Measurements from ENCODE around the gene BPI.
"Not testable (repeated sequence)": the region's sequence is repeated elsewhere in the genome, so short reads cannot be mapped to it uniquely, and the experiment has no call there.

BPI gene

GRCh38 chr20:38304845-38305447, 990 bp downstream of the BPI start:
- no peak for DNase-seq (ENCODE audit: low read depth)

- no peak for DNase-seq (ENCODE audit: low read depth)
These were observed 1.6 kb downstream of the BPI start for GRCh38 chr20:38305541-38305940.

- no peak for DNase-seq (ENCODE audit: low read depth)
These were observed 2.4 kb downstream of the BPI start for GRCh38 chr20:38306379-38306778.

GRCh38 chr20:38307371-38308046, 3.6 kb downstream of the BPI start:
- DNase-seq (ENCODE audit: low read depth): no peak

GRCh38 chr20:38308047-38308438, 4.1 kb downstream of the BPI start:
- no peak for DNase-seq (ENCODE audit: low read depth)

- DNase-seq (ENCODE audit: low read depth): no peak
These were observed 4.5 kb downstream of the BPI start for GRCh38 chr20:38308447-38308846.

- no peak for DNase-seq (ENCODE audit: low read depth)
These were observed 7.1 kb downstream of the BPI start for GRCh38 chr20:38311091-38311490.

- DNase-seq (ENCODE audit: low read depth): no peak
These were observed 7.5 kb downstream of the BPI start for GRCh38 chr20:38311491-38311890.

- no peak for DNase-seq (ENCODE audit: low read depth)
These were observed 9.7 kb downstream of the BPI start for GRCh38 chr20:38313676-38314075.

- not testable (repeated sequence) for DNase-seq (ENCODE audit: low read depth)
These were observed 10.4 kb downstream of the BPI start for GRCh38 chr20:38314350-38314749.

GRCh38 chr20:38315290-38315966, 11.5 kb downstream of the BPI start:
- no peak for DNase-seq (ENCODE audit: low read depth)

GRCh38 chr20:38316341-38316740, 12.4 kb downstream of the BPI start:
- DNase-seq (ENCODE audit: low read depth): no peak

- no peak for DNase-seq (ENCODE audit: low read depth)
These were observed 13.5 kb downstream of the BPI start for GRCh38 chr20:38317422-38317821.

- DNase-seq (ENCODE audit: low read depth): no peak
These were observed 16.3 kb downstream of the BPI start for GRCh38 chr20:38320221-38320620.

- peak; percentile 54 for DNase-seq (ENCODE audit: low read depth)
These were observed 18.1 kb downstream of the BPI start for GRCh38 chr20:38321959-38322598.

- DNase-seq (ENCODE audit: low read depth): no peak
These were observed 20.2 kb downstream of the BPI start for GRCh38 chr20:38324159-38324558.

GRCh38 chr20:38325167-38325566, 21.2 kb downstream of the BPI start:
- DNase-seq (ENCODE audit: low read depth): no peak

GRCh38 chr20:38325905-38326304, 21.9 kb downstream of the BPI start:
- no peak for DNase-seq (ENCODE audit: low read depth)

- DNase-seq (ENCODE audit: low read depth): no peak
These were observed 22.4 kb downstream of the BPI start for GRCh38 chr20:38326309-38326708.

GRCh38 chr20:38330638-38331037, 26.7 kb downstream of the BPI start:
- no peak for DNase-seq (ENCODE audit: low read depth)

GRCh38 chr20:38331245-38331644, 27.3 kb downstream of the BPI start:
- DNase-seq (ENCODE audit: low read depth): no peak

- no peak for DNase-seq (ENCODE audit: low read depth)
These were observed 27.9 kb downstream of the BPI start for GRCh38 chr20:38331814-38332213.

GRCh38 chr20:38334016-38334415, 30.1 kb downstream of the BPI start:
- DNase-seq (ENCODE audit: low read depth): no peak

Data from stromal cell of bone marrow (primary cell).